ENCODE results near the gene KCTD21.

KCTD21 gene

GRCh38 chr11:78190374-78190773 lies 1.9 kb upstream of the KCTD21 start:
- POLR2A ChIA-PET, result interaction anchor here (1.5 kb wide), 1 partner anchor 51 kb away, joined by 4 read pairs; the partner anchor contains the start of gene ALG8
- no peak for TF ChIP-seq NFRKB (IDR thresholded peaks at IDR 0.05)
- no peak for TF ChIP-seq CTBP1 (IDR thresholded peaks at IDR 0.05; ENCODE audit: borderline replicate concordance)
- TF ChIP-seq LEF1 (IDR thresholded peaks at IDR 0.05; ENCODE audit: borderline replicate concordance), result no peak
- TF ChIP-seq SUZ12 (IDR thresholded peaks at IDR 0.05), result no peak
- TF ChIP-seq TARDBP (IDR thresholded peaks at IDR 0.05), result no peak
- no peak for TF ChIP-seq BHLHE40 (IDR thresholded peaks at IDR 0.05; ENCODE audit: borderline replicate concordance)
- no peak for TF ChIP-seq ZNF384 (IDR thresholded peaks at IDR 0.05)
- TF ChIP-seq L3MBTL2 (conservative IDR thresholded peaks at IDR 0.05), result no peak
- no peak for TF ChIP-seq PKNOX1 (IDR thresholded peaks at IDR 0.05)
- TF ChIP-seq FOXK2 (IDR thresholded peaks at IDR 0.05), result no peak
- no peak for TF ChIP-seq SP1 (IDR thresholded peaks at IDR 0.05)
- TF ChIP-seq ELF4 (IDR thresholded peaks at IDR 0.05), result no peak
- CTCF ChIA-PET, result no interaction called here
- DNase-seq (ENCODE audit: extremely low spot score), result no peak

GRCh38 chr11:78189851-78190250 lies 1.4 kb upstream of the KCTD21 start:
- ChIA-PET POLR2A (interaction anchor here (1.5 kb wide), 1 partner anchor 50 kb away, joined by 4 read pairs; the partner anchor contains the start of gene ALG8), CTCF (no interaction called here)
- TF ChIP-seq ZNF384 (IDR thresholded peaks at IDR 0.05) (no peak), LEF1 (IDR thresholded peaks at IDR 0.05; ENCODE audit: borderline replicate concordance) (no peak), BHLHE40 (IDR thresholded peaks at IDR 0.05; ENCODE audit: borderline replicate concordance) (no peak), FOXA1 (IDR thresholded peaks at IDR 0.05) (no peak), HDGF (IDR thresholded peaks at IDR 0.05; ENCODE audit: borderline replicate concordance) (no peak)
- no peak for DNase-seq (ENCODE audit: extremely low spot score)

- TF ChIP-seq ARNT (IDR thresholded peaks at IDR 0.05), result no peak
- no peak for TF ChIP-seq HDGF (IDR thresholded peaks at IDR 0.05; ENCODE audit: borderline replicate concordance)
- TF ChIP-seq L3MBTL2 (conservative IDR thresholded peaks at IDR 0.05), result no peak
- no peak for TF ChIP-seq ELF4 (IDR thresholded peaks at IDR 0.05)
- TF ChIP-seq LEF1 (IDR thresholded peaks at IDR 0.05; ENCODE audit: borderline replicate concordance), result no peak
- no peak for TF ChIP-seq FOXK2 (IDR thresholded peaks at IDR 0.05)
- no peak for TF ChIP-seq CTBP1 (IDR thresholded peaks at IDR 0.05; ENCODE audit: borderline replicate concordance)
- no peak for TF ChIP-seq TARDBP (IDR thresholded peaks at IDR 0.05)
- no peak for TF ChIP-seq FOXA1 (IDR thresholded peaks at IDR 0.05)
- TF ChIP-seq BHLHE40 (IDR thresholded peaks at IDR 0.05; ENCODE audit: borderline replicate concordance), result no peak
- ChIA-PET CTCF (no interaction called here), POLR2A (interaction anchor here (1.0 to 2.3 kb wide), 4 partner anchors 15 to 386 kb away, joined by 3 to 23 read pairs (median 4); partner anchors contain the start of gene ALG8)
- DNase-seq (ENCODE audit: extremely low spot score), result no peak
These were observed 823 bp upstream of the KCTD21 start for GRCh38 chr11:78189174-78189724.

GRCh38 chr11:78187366-78188285 lies 800 bp downstream of the KCTD21 start:
- POLR2A ChIA-PET, result interaction anchor here (0.6 to 2.3 kb wide), 7 partner anchors 13 to 388 kb away, joined by 3 to 23 read pairs (median 3); partner anchors contain the start of genes ALG8, GAB2 and NDUFC2
- CTCF ChIA-PET, result no interaction called here
- no peak for DNase-seq (ENCODE audit: extremely low spot score)

GRCh38 chr11:78181185-78181584 lies 7.2 kb downstream of the KCTD21 start:
- no peak for DNase-seq (ENCODE audit: extremely low spot score)
- ChIA-PET CTCF (no interaction called here), POLR2A (no interaction called here)
- TF ChIP-seq PKNOX1 (IDR thresholded peaks at IDR 0.05), result no peak
- no peak for TF ChIP-seq ZNF384 (IDR thresholded peaks at IDR 0.05)
- TF ChIP-seq SUZ12 (IDR thresholded peaks at IDR 0.05), result no peak
- TF ChIP-seq ELF4 (IDR thresholded peaks at IDR 0.05), result no peak
- no peak for TF ChIP-seq L3MBTL2 (conservative IDR thresholded peaks at IDR 0.05)

More at GRCh38 chr11:78187366-78188285, 800 bp downstream of the KCTD21 start:
- TF ChIP-seq ARNT (IDR thresholded peaks at IDR 0.05) (no peak), HDGF (IDR thresholded peaks at IDR 0.05; ENCODE audit: borderline replicate concordance) (no peak), FOXM1 (IDR thresholded peaks at IDR 0.05; ENCODE audit: borderline replicate concordance) (no peak), LEF1 (IDR thresholded peaks at IDR 0.05; ENCODE audit: borderline replicate concordance) (no peak), FOXK2 (IDR thresholded peaks at IDR 0.05) (no peak), CTBP1 (IDR thresholded peaks at IDR 0.05; ENCODE audit: borderline replicate concordance) (no peak), ELF4 (IDR thresholded peaks at IDR 0.05) (no peak), TARDBP (IDR thresholded peaks at IDR 0.05) (no peak), NFRKB (IDR thresholded peaks at IDR 0.05) (no peak), FOXA1 (IDR thresholded peaks at IDR 0.05) (no peak), PKNOX1 (IDR thresholded peaks at IDR 0.05) (no peak), L3MBTL2 (conservative IDR thresholded peaks at IDR 0.05) (no peak), ZNF384 (IDR thresholded peaks at IDR 0.05) (no peak), BHLHE40 (IDR thresholded peaks at IDR 0.05; ENCODE audit: borderline replicate concordance) (no peak), SUZ12 (IDR thresholded peaks at IDR 0.05) (no peak), SP1 (IDR thresholded peaks at IDR 0.05) (no peak)

- POLR2A ChIA-PET, result no interaction called here
- CTCF ChIA-PET, result no interaction called here
- no peak for TF ChIP-seq LEF1 (IDR thresholded peaks at IDR 0.05; ENCODE audit: borderline replicate concordance)
- TF ChIP-seq FOXA1 (IDR thresholded peaks at IDR 0.05), result no peak
- TF ChIP-seq HDGF (IDR thresholded peaks at IDR 0.05; ENCODE audit: borderline replicate concordance), result no peak
- TF ChIP-seq L3MBTL2 (conservative IDR thresholded peaks at IDR 0.05), result no peak
- no peak for TF ChIP-seq SP1 (IDR thresholded peaks at IDR 0.05)
- TF ChIP-seq TARDBP (IDR thresholded peaks at IDR 0.05), result no peak
- no peak for TF ChIP-seq SUZ12 (IDR thresholded peaks at IDR 0.05)
- no peak for TF ChIP-seq ARNT (IDR thresholded peaks at IDR 0.05)
- no peak for TF ChIP-seq FOXK2 (IDR thresholded peaks at IDR 0.05)
- TF ChIP-seq ELF4 (IDR thresholded peaks at IDR 0.05), result no peak
- TF ChIP-seq PKNOX1 (IDR thresholded peaks at IDR 0.05), result no peak
- no peak for TF ChIP-seq NFRKB (IDR thresholded peaks at IDR 0.05)
- TF ChIP-seq ZNF384 (IDR thresholded peaks at IDR 0.05), result no peak
- no peak for TF ChIP-seq CTBP1 (IDR thresholded peaks at IDR 0.05; ENCODE audit: borderline replicate concordance)
- TF ChIP-seq FOXM1 (IDR thresholded peaks at IDR 0.05; ENCODE audit: borderline replicate concordance), result no peak
- no peak for TF ChIP-seq BHLHE40 (IDR thresholded peaks at IDR 0.05; ENCODE audit: borderline replicate concordance)
- DNase-seq (ENCODE audit: extremely low spot score), result no peak
These were observed 7.7 kb downstream of the KCTD21 start for GRCh38 chr11:78180751-78181150.

Measured in HEK293T (cell line).